CD4-positive, alpha-beta T cell treated with Interleukin-1 beta for 1 hour (primary cell): ENCODE results near the gene SPINT4.

Source experiments
- DNase-seq, 2 donors: peaks; one replicate each; pipeline ENCODE4 v3.0.0-alpha.2; 2020 to 2022

Gene SPINT4

DNA sequence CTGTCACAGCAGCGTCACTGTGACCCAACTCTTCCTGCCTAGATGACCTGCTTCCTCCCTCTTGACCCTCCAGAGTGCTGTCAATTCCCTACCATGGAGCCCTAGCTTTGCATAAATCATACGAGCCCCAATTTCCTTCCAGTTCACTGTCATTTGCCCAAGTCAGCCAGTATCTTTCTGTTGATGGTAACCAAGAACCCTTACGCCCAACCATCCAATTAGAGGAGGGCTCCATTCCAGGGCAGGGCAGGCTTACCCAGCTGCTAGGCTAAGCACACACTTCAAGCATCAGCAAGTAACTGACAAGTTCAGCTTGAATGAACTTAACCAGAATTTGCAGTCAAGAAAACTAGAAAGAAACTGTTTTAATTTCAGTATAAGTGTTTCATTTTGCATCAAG, 43.8 kb downstream of the SPINT4 start:
- no peak for DNase-seq

DNA sequence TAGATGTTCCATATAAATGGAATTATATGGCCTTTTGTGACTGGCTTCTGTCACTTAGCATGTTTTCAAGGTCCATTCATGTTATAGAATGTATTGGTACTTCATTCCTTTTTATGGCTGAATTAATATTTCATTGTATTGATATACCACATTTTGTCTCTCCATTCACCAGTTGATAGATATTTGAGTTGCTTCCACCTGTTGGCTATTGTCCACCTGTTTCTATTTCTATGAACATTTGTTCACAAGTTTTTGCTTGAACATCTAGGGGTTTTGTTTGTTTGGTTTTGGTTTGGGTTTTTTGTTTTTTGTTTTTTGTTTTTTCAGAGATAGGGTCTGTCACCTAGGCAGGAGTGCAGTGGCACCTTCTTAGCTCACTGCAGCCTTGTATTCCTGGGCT, 46.3 kb downstream of the SPINT4 start:
- DNase-seq: no peak

DNA sequence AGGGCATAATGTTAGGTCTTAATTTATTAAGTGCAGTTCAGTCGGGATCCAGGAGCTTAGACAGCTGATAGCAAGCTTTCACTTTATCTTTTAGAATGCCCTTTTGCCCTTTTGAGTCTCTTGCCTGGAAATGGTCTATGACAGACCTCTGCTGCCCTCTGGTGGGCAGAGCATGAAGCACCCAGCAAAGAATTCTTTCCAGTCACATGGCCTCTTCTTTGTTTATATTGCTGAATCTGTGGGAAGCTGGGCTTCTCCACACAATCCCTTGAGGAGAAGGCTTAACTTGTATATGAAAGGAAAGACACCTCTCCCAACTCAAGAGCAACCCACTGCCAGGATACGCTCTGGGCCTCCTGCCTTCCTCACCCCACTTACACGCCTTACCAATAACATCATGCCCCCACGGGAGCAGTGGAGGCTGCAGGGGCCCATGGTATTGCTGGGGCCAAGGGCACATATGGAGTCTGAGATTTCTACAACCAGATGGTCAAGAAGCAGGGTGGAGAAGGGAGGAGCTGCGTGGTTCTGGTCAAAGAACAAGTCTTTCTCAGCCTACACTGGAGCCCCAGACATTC, 49.1 kb downstream of the SPINT4 start:
- DNase-seq: peak; percentile 77 to 82

DNA sequence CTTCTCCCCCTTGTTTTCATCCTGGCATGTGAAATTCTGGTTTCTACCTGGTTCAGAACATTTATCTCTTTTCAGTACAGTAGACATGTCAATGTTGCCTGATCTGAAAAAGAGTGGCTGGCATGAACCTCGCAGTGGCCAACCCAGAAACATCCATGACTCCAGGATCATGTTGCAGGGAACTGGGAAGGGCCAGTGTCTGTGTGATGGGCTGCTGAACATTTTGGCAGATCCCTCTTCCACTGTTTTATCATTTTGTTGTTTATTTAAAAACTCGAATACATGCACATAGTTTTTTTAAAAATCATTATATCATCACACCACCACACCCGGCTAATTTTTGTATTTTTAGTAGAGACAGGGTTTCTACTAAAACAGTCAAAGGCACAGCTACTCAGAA, 50.5 kb downstream of the SPINT4 start:
- no peak for DNase-seq

DNA sequence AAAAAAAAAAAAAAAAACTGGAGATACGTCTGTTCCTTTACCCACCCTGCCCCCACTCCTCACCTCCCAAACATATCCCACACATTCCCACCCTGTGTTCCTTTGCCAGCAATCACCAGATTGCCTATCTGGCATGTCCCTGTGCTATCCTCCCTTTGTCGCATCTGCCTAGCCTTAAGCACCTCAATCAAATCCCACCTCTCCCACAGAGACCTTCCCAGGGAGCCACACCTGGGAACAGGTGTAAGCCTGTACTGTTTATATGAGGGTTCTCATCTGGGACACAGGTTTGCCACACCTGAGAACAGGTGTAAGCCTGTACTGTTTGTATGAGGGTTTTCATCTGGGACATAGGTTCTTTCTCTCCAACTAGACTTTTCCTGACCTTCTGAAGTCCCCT, 52.8 kb downstream of the SPINT4 start:
- DNase-seq: no peak

DNA sequence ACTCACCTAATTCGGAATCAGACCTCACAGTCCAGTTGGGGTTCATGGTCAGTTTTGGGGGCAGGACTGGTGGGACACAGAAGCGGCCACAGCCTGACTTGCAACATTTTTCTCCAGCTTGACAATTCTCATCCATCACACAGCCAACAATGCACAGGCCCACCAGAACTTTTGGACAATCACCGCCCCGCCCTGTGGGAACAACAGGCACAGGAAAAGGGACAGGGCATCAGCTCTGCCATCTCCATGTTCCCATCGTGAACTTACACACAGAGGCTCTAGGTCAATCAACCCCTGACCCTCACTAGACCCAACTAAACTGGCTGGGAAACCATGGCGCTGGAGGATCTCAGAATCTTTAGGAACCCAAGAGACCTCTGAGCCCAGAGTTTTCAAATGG, 53.3 kb downstream of the SPINT4 start:
- no peak for DNase-seq
